Activated T-helper 1 cell treated with Interleukin-2 at 50 U/mL for 16 hours (primary cell): ENCODE results near the gene ZFP3.
"Not testable (repeated sequence)": the region's sequence is repeated elsewhere in the genome, so short reads cannot be mapped to it uniquely, and the experiment has no call there.

ENCODE experiments used
- DNase-seq: peaks from one replicate; pipeline ENCODE4 v3.0.0-alpha.2; 2020; ENCODE audit warnings: low read depth

The ZFP3 gene

GRCh38 chr17:5124896-5125295, 46.6 kb downstream of the ZFP3 start:
- not testable (repeated sequence) for DNase-seq

- DNase-seq = no peak
These were observed 48.6 kb downstream of the ZFP3 start for GRCh38 chr17:5126719-5127488.

GRCh38 chr17:5127910-5128309, 49.6 kb downstream of the ZFP3 start:
- DNase-seq = no peak

- not testable (repeated sequence) for DNase-seq
These were observed 50.1 kb downstream of the ZFP3 start for GRCh38 chr17:5128387-5128786.

GRCh38 chr17:5128905-5129535, 50.8 kb downstream of the ZFP3 start:
- DNase-seq = no peak

GRCh38 chr17:5129770-5130169, 51.5 kb downstream of the ZFP3 start:
- not testable (repeated sequence) for DNase-seq

GRCh38 chr17:5130261-5130660, 52.0 kb downstream of the ZFP3 start:
- not testable (repeated sequence) for DNase-seq

GRCh38 chr17:5130687-5131086, 52.4 kb downstream of the ZFP3 start:
- DNase-seq = not testable (repeated sequence)

- no peak for DNase-seq
These were observed 53.0 kb downstream of the ZFP3 start for GRCh38 chr17:5131146-5131715.

- DNase-seq = not testable (repeated sequence)
These were observed 53.7 kb downstream of the ZFP3 start for GRCh38 chr17:5131799-5132502.

- not testable (repeated sequence) for DNase-seq
These were observed 54.4 kb downstream of the ZFP3 start for GRCh38 chr17:5132503-5133225.

- DNase-seq = no peak
These were observed 55.0 kb downstream of the ZFP3 start for GRCh38 chr17:5133311-5133710.

- DNase-seq = not testable (repeated sequence)
These were observed 55.7 kb downstream of the ZFP3 start for GRCh38 chr17:5133961-5134360.

GRCh38 chr17:5134571-5134970, 56.3 kb downstream of the ZFP3 start:
- not testable (repeated sequence) for DNase-seq

GRCh38 chr17:5135131-5135712, 57.0 kb downstream of the ZFP3 start:
- not testable (repeated sequence) for DNase-seq

- no peak for DNase-seq
These were observed 57.7 kb downstream of the ZFP3 start for GRCh38 chr17:5135726-5136579.

- DNase-seq = not testable (repeated sequence)
These were observed 58.5 kb downstream of the ZFP3 start for GRCh38 chr17:5136580-5137412.

- not testable (repeated sequence) for DNase-seq
These were observed 59.4 kb downstream of the ZFP3 start for GRCh38 chr17:5137511-5138197.

- DNase-seq = not testable (repeated sequence)
These were observed 59.9 kb downstream of the ZFP3 start for GRCh38 chr17:5138198-5138544.
